ENCODE measurements around the gene CMSS1.
A peak's percentile ranks its signal among the peaks of the same experiment; 100 is the strongest.

CMSS1 gene

GRCh38 chr3:100104817-100105413 is 287.3 kb downstream of the CMSS1 start:
- Histone ChIP-seq H3K79me1 (ENCODE audit: low read length) (no peaks in the 10 kb centered on the region), H3K4me2 (ENCODE audit: low read length) (no peak overlapping the region), H2AK5ac (ENCODE audit: low read length) (no peak overlapping the region), H3K18ac (ENCODE audit: low read length) (no peak overlapping the region), H3K9ac (ENCODE audit: low read length) (no peak overlapping the region), H3K4me3 (ENCODE audit: low read length) (no peak overlapping the region), H4K5ac (ENCODE audit: low read length) (no peak overlapping the region), H3K4ac (ENCODE audit: low read depth, low read length) (no peak overlapping the region), H2BK120ac (ENCODE audit: low read depth, low read length) (no peak overlapping the region), H3K23ac (ENCODE audit: low read length) (no peak overlapping the region), H2BK15ac (replicated peaks; ENCODE audit: low read depth) (no peak overlapping the region), H3K56ac (ENCODE audit: low read length) (no peak overlapping the region), H3K27ac (ENCODE audit: low read depth, low read length) (no peak overlapping the region), H3K27me3 (ENCODE audit: insufficient read depth, low read length, poor library complexity) (no peaks in the 10 kb centered on the region), H2BK5ac (ENCODE audit: low read length) (no peak overlapping the region), H4K8ac (ENCODE audit: low read depth, low read length) (no peak overlapping the region), H3K36me3 (ENCODE audit: control insufficient read depth, insufficient read depth, low read length) (no peaks in the 10 kb centered on the region), H3K4me1 (ENCODE audit: control insufficient read depth, low read depth, low read length) (no peaks in the 10 kb centered on the region), H3K79me2 (ENCODE audit: control insufficient read depth, insufficient read depth, low read length) (no peaks in the 10 kb centered on the region)
- DNase-seq: no peak

- no peak overlapping the region for H3K9ac ChIP-seq (ENCODE audit: low read length)
- no peak overlapping the region for H3K18ac ChIP-seq (ENCODE audit: low read length)
- H3K56ac ChIP-seq (ENCODE audit: low read length): no peak overlapping the region
- H3K79me1 ChIP-seq (ENCODE audit: low read length): no peaks in the 10 kb centered on the region
- no peak overlapping the region for H3K4me3 ChIP-seq (ENCODE audit: low read length)
- no peak overlapping the region for H3K27ac ChIP-seq (ENCODE audit: low read depth, low read length)
- H3K79me2 ChIP-seq (ENCODE audit: control insufficient read depth, insufficient read depth, low read length): no peaks in the 10 kb centered on the region
- H3K23ac ChIP-seq (ENCODE audit: low read length): no peak overlapping the region
- no peak for DNase-seq
- H4K5ac ChIP-seq (ENCODE audit: low read length): no peak overlapping the region
- no peaks in the 10 kb centered on the region for H3K27me3 ChIP-seq (ENCODE audit: insufficient read depth, low read length, poor library complexity)
- H2AK5ac ChIP-seq (ENCODE audit: low read length): no peak overlapping the region
- H3K4me2 ChIP-seq (ENCODE audit: low read length): no peak overlapping the region
- no peak overlapping the region for H2BK120ac ChIP-seq (ENCODE audit: low read depth, low read length)
- H2BK5ac ChIP-seq (ENCODE audit: low read length): no peak overlapping the region
- H3K4ac ChIP-seq (ENCODE audit: low read depth, low read length): no peak overlapping the region
- H4K8ac ChIP-seq (ENCODE audit: low read depth, low read length): no peak overlapping the region
- H2BK15ac ChIP-seq (replicated peaks; ENCODE audit: low read depth): no peak overlapping the region
- no CpG with 5 or more reads among the region's 1 CpG for WGBS (ENCODE audit: extremely low coverage, insufficient coverage, low lambda C conversion rate)
- H3K36me3 ChIP-seq (ENCODE audit: control insufficient read depth, insufficient read depth, low read length): no peaks in the 10 kb centered on the region
- no peaks in the 10 kb centered on the region for H3K4me1 ChIP-seq (ENCODE audit: control insufficient read depth, low read depth, low read length)
These were observed 287.8 kb downstream of the CMSS1 start for GRCh38 chr3:100105501-100105900.

GRCh38 chr3:100106094-100106493 is 288.4 kb downstream of the CMSS1 start:
- H3K36me3 ChIP-seq (ENCODE audit: control insufficient read depth, insufficient read depth, low read length): no peaks in the 10 kb centered on the region
- no peaks in the 10 kb centered on the region for H3K79me1 ChIP-seq (ENCODE audit: low read length)
- no peak overlapping the region for H2AK5ac ChIP-seq (ENCODE audit: low read length)
- no peak overlapping the region for H3K27ac ChIP-seq (ENCODE audit: low read depth, low read length)
- peak; percentile 51 for DNase-seq
- no peak overlapping the region for H3K23ac ChIP-seq (ENCODE audit: low read length)
- no peak overlapping the region for H3K56ac ChIP-seq (ENCODE audit: low read length)
- no peak overlapping the region for H3K4me2 ChIP-seq (ENCODE audit: low read length)
- no peak overlapping the region for H3K9ac ChIP-seq (ENCODE audit: low read length)
- no peaks in the 10 kb centered on the region for H3K4me1 ChIP-seq (ENCODE audit: control insufficient read depth, low read depth, low read length)
- H2BK15ac ChIP-seq (replicated peaks; ENCODE audit: low read depth): no peak overlapping the region
- H4K8ac ChIP-seq (ENCODE audit: low read depth, low read length): no peak overlapping the region
- no peaks in the 10 kb centered on the region for H3K27me3 ChIP-seq (ENCODE audit: insufficient read depth, low read length, poor library complexity)
- H3K4ac ChIP-seq (ENCODE audit: low read depth, low read length): no peak overlapping the region
- no peaks in the 10 kb centered on the region for H3K79me2 ChIP-seq (ENCODE audit: control insufficient read depth, insufficient read depth, low read length)
- H3K4me3 ChIP-seq (ENCODE audit: low read length): no peak overlapping the region
- no peak overlapping the region for H4K5ac ChIP-seq (ENCODE audit: low read length)
- no peak overlapping the region for H2BK5ac ChIP-seq (ENCODE audit: low read length)
- H2BK120ac ChIP-seq (ENCODE audit: low read depth, low read length): no peak overlapping the region
- peak overlapping the region; percentile 23 for H3K18ac ChIP-seq (ENCODE audit: low read length)

- DNase-seq: no peak
- Histone ChIP-seq H4K5ac (ENCODE audit: low read length) (no peak overlapping the region), H3K79me1 (ENCODE audit: low read length) (no peaks in the 10 kb centered on the region), H3K4me3 (ENCODE audit: low read length) (no peak overlapping the region), H2BK120ac (ENCODE audit: low read depth, low read length) (no peak overlapping the region), H3K79me2 (ENCODE audit: control insufficient read depth, insufficient read depth, low read length) (no peaks in the 10 kb centered on the region), H4K8ac (ENCODE audit: low read depth, low read length) (no peak overlapping the region), H3K27me3 (ENCODE audit: insufficient read depth, low read length, poor library complexity) (no peaks in the 10 kb centered on the region), H3K4me1 (ENCODE audit: control insufficient read depth, low read depth, low read length) (no peaks in the 10 kb centered on the region), H3K4ac (ENCODE audit: low read depth, low read length) (no peak overlapping the region), H3K18ac (ENCODE audit: low read length) (peak overlapping the region; percentile 23), H2BK15ac (replicated peaks; ENCODE audit: low read depth) (no peak overlapping the region), H3K9ac (ENCODE audit: low read length) (no peak overlapping the region), H2BK5ac (ENCODE audit: low read length) (no peak overlapping the region), H3K27ac (ENCODE audit: low read depth, low read length) (no peak overlapping the region), H3K4me2 (ENCODE audit: low read length) (no peak overlapping the region), H3K56ac (ENCODE audit: low read length) (no peak overlapping the region), H2AK5ac (ENCODE audit: low read length) (no peak overlapping the region), H3K36me3 (ENCODE audit: control insufficient read depth, insufficient read depth, low read length) (no peaks in the 10 kb centered on the region), H3K23ac (ENCODE audit: low read length) (no peak overlapping the region)
These were observed 289.0 kb downstream of the CMSS1 start for GRCh38 chr3:100106531-100107141.

GRCh38 chr3:100107221-100107814 is 289.7 kb downstream of the CMSS1 start:
- Histone ChIP-seq H4K8ac (ENCODE audit: low read depth, low read length) (no peak overlapping the region), H3K4me2 (ENCODE audit: low read length) (no peak overlapping the region), H2BK120ac (ENCODE audit: low read depth, low read length) (peak overlapping the region; percentile 45), H2BK15ac (replicated peaks; ENCODE audit: low read depth) (no peak overlapping the region), H3K79me1 (ENCODE audit: low read length) (no peaks in the 10 kb centered on the region), H4K5ac (ENCODE audit: low read length) (no peak overlapping the region), H2BK5ac (ENCODE audit: low read length) (no peak overlapping the region), H3K18ac (ENCODE audit: low read length) (no peak overlapping the region), H2AK5ac (ENCODE audit: low read length) (no peak overlapping the region), H3K4ac (ENCODE audit: low read depth, low read length) (no peak overlapping the region), H3K4me3 (ENCODE audit: low read length) (no peak overlapping the region), H3K23ac (ENCODE audit: low read length) (no peak overlapping the region), H3K36me3 (ENCODE audit: control insufficient read depth, insufficient read depth, low read length) (no peaks in the 10 kb centered on the region), H3K79me2 (ENCODE audit: control insufficient read depth, insufficient read depth, low read length) (no peaks in the 10 kb centered on the region), H3K56ac (ENCODE audit: low read length) (no peak overlapping the region), H3K9ac (ENCODE audit: low read length) (no peak overlapping the region), H3K4me1 (ENCODE audit: control insufficient read depth, low read depth, low read length) (no peaks in the 10 kb centered on the region), H3K27ac (ENCODE audit: low read depth, low read length) (no peak overlapping the region), H3K27me3 (ENCODE audit: insufficient read depth, low read length, poor library complexity) (no peaks in the 10 kb centered on the region)
- no CpG with 5 or more reads among the region's 4 CpGs for WGBS (ENCODE audit: extremely low coverage, insufficient coverage, low lambda C conversion rate)
- DNase-seq: no peak
